H1 (cell line): ENCODE data around the gene ZNF75A. TPM values are rescaled to one million over a fixed set of nuclear protein-coding genes. Genes with fewer than 3 reads are reported as not detected.

Experiments
- CTCF ChIA-PET: fragments of 300-600 bp; sonication (Branson Sonifier 250); formaldehyde crosslinking; loops from one replicate; lab custom pipeline; 2021; ENCODE audit not compliant: partially characterized antibody; lab: Charles Lee
- POLR2A ChIA-PET: fragments of 300-600 bp; sonication (Branson Sonifier 250); formaldehyde crosslinking; loops from one replicate; lab custom pipeline; 2021; ENCODE audit warnings: inconsistent platforms; ENCODE audit not compliant: partially characterized antibody; lab: Charles Lee
- DNase-seq, 2 experiments: peaks; one replicate each; pipeline versions ENCODE4 v3.0.0 to v3.0.0-alpha.2; 2010 to 2022; ENCODE audit warnings: low spot score in 2 of 2, low read depth in 1 of 2, mixed read lengths in 1 of 2
- FAIRE-seq: peaks from 2 replicates; lab custom pipeline; 2011; peaks lifted over from hg19 to GRCh38; lab: Jason Lieb, UNC
- H2AFZ ChIP-seq: 2 replicates; pipeline ENCODE4 v1.8.1; 2012; ENCODE audit warnings: low read length, inconsistent platforms
- H2AK5ac ChIP-seq: 2 replicates; pipeline ENCODE4 v1.6.1; 2013; ENCODE audit warnings: low read depth, low read length
- H2BK120ac ChIP-seq: replicated peaks from 2 replicates; pipeline ENCODE3; 2013; ENCODE audit warnings: low read depth, low read length, inconsistent platforms
- H2BK12ac ChIP-seq: 2 replicates; pipeline ENCODE4 v1.6.1; 2013; ENCODE audit warnings: low read depth, low read length
- H2BK15ac ChIP-seq: 2 replicates; pipeline ENCODE4 v1.6.1; 2013; ENCODE audit warnings: low read length
- H2BK20ac ChIP-seq: 2 replicates; pipeline ENCODE4 v1.6.1; 2013; ENCODE audit warnings: low read length
- H2BK5ac ChIP-seq: 2 replicates; pipeline ENCODE4 v1.6.1; 2013; ENCODE audit warnings: low read depth, low read length
- H3K14ac ChIP-seq: 2 replicates; pipeline ENCODE4 v1.6.1; 2013; ENCODE audit warnings: inconsistent platforms; ENCODE audit not compliant: insufficient read length
- H3K18ac ChIP-seq: 2 replicates; pipeline ENCODE4 v1.6.1; 2013; ENCODE audit warnings: low read length; ENCODE audit errors: extremely low read depth
- H3K23ac ChIP-seq: 2 replicates; pipeline ENCODE4 v1.6.1; 2013; ENCODE audit warnings: inconsistent platforms; ENCODE audit not compliant: insufficient read length
- H3K23me2 ChIP-seq: 2 replicates; pipeline ENCODE4 v1.6.1; 2013; ENCODE audit warnings: low read depth, low read length
- H3K27ac ChIP-seq: 2 replicates; pipeline ENCODE4 v1.6.1; 2011; ENCODE audit warnings: low read depth, low read length, inconsistent platforms
- H3K27me3 ChIP-seq, 4 experiments: replicated peaks in 1 of 4; 1 replicate in 1 of 4; 2 replicates in 3 of 4; pipeline versions ENCODE4 v1.6.1 to v1.8.1; 2011 to 2013; ENCODE audit warnings: low read length in 3 of 4, mild to moderate bottlenecking in 3 of 4, inconsistent platforms in 2 of 4, mixed read lengths in 2 of 4, moderate library complexity in 1 of 4; ENCODE audit not compliant: control insufficient read depth in 3 of 4, insufficient read depth in 3 of 4; ENCODE audit errors: extremely low read depth in 1 of 4
- H3K36me3 ChIP-seq, 4 experiments: 2 replicates each; pipeline versions ENCODE4 v1.6.1 to v1.8.1; 2011 to 2013; ENCODE audit warnings: mild to moderate bottlenecking in 4 of 4, low read length in 3 of 4, moderate library complexity in 2 of 4, control low read depth in 1 of 4, inconsistent platforms in 1 of 4; ENCODE audit not compliant: insufficient read depth in 4 of 4, control insufficient read depth in 2 of 4
- H3K4ac ChIP-seq: replicated peaks from 2 replicates; pipeline ENCODE3; 2013; ENCODE audit warnings: low read length, low read depth, mixed read lengths, inconsistent platforms; ENCODE audit not compliant: insufficient read length
- H3K4me1 ChIP-seq, 4 experiments: replicated peaks in 1 of 4; 1 replicate in 1 of 4; 2 replicates in 3 of 4; pipeline versions ENCODE4 v1.6.1 to v1.8.1; 2011 to 2013; ENCODE audit warnings: low read length in 3 of 4, inconsistent platforms in 2 of 4, mixed read lengths in 1 of 4; ENCODE audit not compliant: insufficient read depth in 4 of 4, control insufficient read depth in 3 of 4
- H3K4me2 ChIP-seq, 2 experiments: 2 replicates each; pipeline versions ENCODE4 v1.6.1 to v1.8.1; 2011 to 2013; ENCODE audit warnings: low read depth in 2 of 2, low read length in 2 of 2, control low read depth in 1 of 2, inconsistent platforms in 1 of 2, mild to moderate bottlenecking in 1 of 2; ENCODE audit not compliant: insufficient read depth in 1 of 2
- H3K4me3 ChIP-seq, 4 experiments: fragments of 200-600, 300-600 bp in 1 of 4; sonication (generic), shearing (Covaris generic), sonication (Bioruptor Twin) in 1 of 4; 2 replicates each; pipeline versions ENCODE4 v1.5.1 to v1.8.1; 2011 to 2016; ENCODE audit warnings: low read length in 4 of 4, low read depth in 3 of 4, control low read depth in 2 of 4, inconsistent platforms in 2 of 4, mild to moderate bottlenecking in 2 of 4, mixed read lengths in 1 of 4, moderate library complexity in 1 of 4; ENCODE audit not compliant: insufficient read depth in 2 of 4; ENCODE audit errors: extremely low read depth in 1 of 4
- H3K56ac ChIP-seq: replicated peaks from 2 replicates; pipeline ENCODE3; 2013; ENCODE audit warnings: low read depth, mild to moderate bottlenecking, mixed read lengths, low read length, inconsistent platforms; ENCODE audit not compliant: insufficient read length
- H3K79me1 ChIP-seq: 2 replicates; pipeline ENCODE4 v1.6.1; 2013; ENCODE audit warnings: low read depth, low read length, control low read depth
- H3K79me2 ChIP-seq, 2 experiments: 2 replicates each; pipeline versions ENCODE4 v1.6.1 to v1.8.1; 2012 to 2013; ENCODE audit warnings: low read length in 2 of 2, mild to moderate bottlenecking in 2 of 2, inconsistent platforms in 1 of 2; ENCODE audit not compliant: insufficient read depth in 2 of 2, control insufficient read depth in 1 of 2
- H3K9ac ChIP-seq, 4 experiments: replicated peaks in 1 of 4; 1 replicate in 1 of 4; 2 replicates in 3 of 4; pipeline versions ENCODE4 v1.6.1 to v1.8.1; 2011 to 2013; ENCODE audit warnings: low read depth in 3 of 4, low read length in 3 of 4, control low read depth in 2 of 4, mild to moderate bottlenecking in 2 of 4, moderate library complexity in 2 of 4, inconsistent platforms in 1 of 4; ENCODE audit errors: extremely low read depth in 1 of 4
- H3K9me3 ChIP-seq, 2 experiments: 2 replicates each; pipeline versions ENCODE4 v1.6.1 to v1.8.1; 2012 to 2013; ENCODE audit warnings: mild to moderate bottlenecking in 2 of 2, moderate library complexity in 2 of 2, control low read depth in 1 of 2, inconsistent platforms in 1 of 2, low read depth in 1 of 2, low read length in 1 of 2, mixed read lengths in 1 of 2; ENCODE audit not compliant: insufficient read depth in 2 of 2
- H4K20me1 ChIP-seq, 2 experiments: replicated peaks in 1 of 2; 2 replicates each; pipeline versions ENCODE3 to v1.8.1; 2011 to 2013; ENCODE audit warnings: inconsistent platforms in 2 of 2, low read length in 2 of 2, mild to moderate bottlenecking in 1 of 2; ENCODE audit not compliant: insufficient read depth in 2 of 2, control insufficient read depth in 1 of 2
- H4K5ac ChIP-seq: 2 replicates; pipeline ENCODE4 v1.6.1; 2013; ENCODE audit warnings: low read length, low read depth, mixed read lengths, inconsistent platforms; ENCODE audit not compliant: insufficient read length
- H4K8ac ChIP-seq: 2 replicates; pipeline ENCODE4 v1.8.0; 2013; ENCODE audit warnings: mild to moderate bottlenecking, moderate library complexity, low read length, inconsistent platforms; ENCODE audit not compliant: insufficient read depth; ENCODE audit errors: extremely low read depth
- H4K91ac ChIP-seq: replicated peaks from 2 replicates; pipeline ENCODE3; 2013; ENCODE audit warnings: low read length, mixed read lengths, inconsistent platforms; ENCODE audit not compliant: insufficient read length
- CTBP2 ChIP-seq: IDR thresholded peaks from 2 replicates; pipeline ENCODE4 v1.7.0; 2011; ENCODE audit warnings: borderline replicate concordance, mild to moderate bottlenecking, moderate library complexity, mixed read lengths, low read length; ENCODE audit not compliant: insufficient read depth, insufficient read length
- JUN ChIP-seq: IDR thresholded peaks from 2 replicates; pipeline ENCODE4 v1.6.1; 2011; ENCODE audit warnings: low read depth, mild to moderate bottlenecking, improper control_type of control experiment, low read length
- SIN3A ChIP-seq, 2 experiments: IDR thresholded peaks in 1 of 2; conservative IDR thresholded peaks in 1 of 2; 2 replicates each; pipeline ENCODE4 v1.6.1; 2011 to 2012; ENCODE audit warnings: low read length in 2 of 2, improper control_type of control experiment in 1 of 2, low read depth in 1 of 2, mild to moderate bottlenecking in 1 of 2
- WGBS, 2 experiments: shearing (Covaris generic) in 1 of 2; methylation state at CpG; one replicate each; pipeline versions ENCODE4 v1.1.6 to v1.1.7; 2013 to 2015; ENCODE audit warnings: low lambda C conversion rate in 2 of 2, mixed read lengths in 2 of 2, inconsistent platforms in 1 of 2, low coverage in 1 of 2, missing lambda C conversion rate in 1 of 2; ENCODE audit not compliant: insufficient replicate concordance in 2 of 2, insufficient coverage in 1 of 2, insufficient read length in 1 of 2; ENCODE audit errors: extremely low coverage in 1 of 2, missing lambda C conversion rate in 1 of 2; 5-methylcytosine and 5-hydroxymethylcytosine counted together
- polyA plus RNA-seq, 7 experiments: library from polyadenylated mRNA; depleted of rRNA in 3 of 7; stranded (reverse) in 5 of 7; unstranded in 2 of 7; fragments of >200 nt in 5 of 7; fragments of 200-250 nt in 2 of 7; gene quantifications; 1 replicate in 5 of 7; 2 replicates in 1 of 7; 4 replicates in 1 of 7; pipeline versions ENCODE4 v1.2.1 to v1.2.3, GENCODE V29; 2011 to 2013; ENCODE audit warnings: missing spikeins in 2 of 7, mixed read lengths in 2 of 7
- total RNA-seq: library from RNA; stranded (reverse); fragmentation: NEBNext Ultra II Directional; extraction: Animal tissue kit (Norgen Biotek cat#: 25700); gene quantifications from 2 replicates; pipeline ENCODE4 v1.2.1, GENCODE V29; 2021

The ZNF75A gene
- total and polyA plus RNA-seq, 2 of the 8 experiments (the other 6 are each of a cell fraction or from before 2014, with no cell fraction given): 9.3 to 30.0 TPM

DNA sequence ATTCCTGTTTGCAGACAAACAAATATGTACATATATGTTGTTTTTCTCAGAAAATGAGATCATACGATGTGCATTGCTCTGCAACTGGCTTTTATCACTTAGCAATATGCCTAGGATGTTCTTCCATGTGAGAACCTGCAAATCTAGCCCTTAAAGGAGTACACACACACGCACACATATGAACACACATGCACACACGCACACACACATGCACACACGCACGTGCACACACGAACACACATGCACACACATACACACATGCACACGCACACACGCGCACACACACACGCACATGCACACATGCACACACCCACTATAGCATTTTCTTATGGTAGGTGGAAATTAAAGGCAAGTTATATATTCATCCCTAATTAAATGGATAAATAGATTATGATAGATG lies 42.3 kb downstream of the ZNF75A start:
- Histone ChIP-seq H3K36me3 (no peaks in the 10 kb centered on the region), H3K4me1 (no peaks in the 10 kb centered on the region), H3K4ac (no peak overlapping the region), H4K5ac (no peak overlapping the region), H2BK20ac (no peak overlapping the region), H3K14ac (no peak overlapping the region), H4K91ac (no peak overlapping the region), H2BK12ac (no peak overlapping the region), H3K9me3 (peaks cover 16 to 32% of the 10 kb centered on the region in 2 experiments), H2BK15ac (no peak overlapping the region), H4K8ac (no peak overlapping the region), H2BK120ac (no peak overlapping the region), H3K56ac (no peak overlapping the region), H3K18ac (no peak overlapping the region), H3K27me3 (no peaks in the 10 kb centered on the region), H3K79me2 (no peaks in the 10 kb centered on the region), H2AK5ac (no peak overlapping the region), H3K23me2 (no peaks in the 10 kb centered on the region), H3K27ac (no peak overlapping the region), H3K4me2 (no peak overlapping the region), H4K20me1 (no peaks in the 10 kb centered on the region), H3K23ac (no peak overlapping the region), H3K79me1 (no peaks in the 10 kb centered on the region), H3K4me3 (no peak overlapping the region), H2BK5ac (no peak overlapping the region), H2AFZ (no peak overlapping the region), H3K9ac (no peak overlapping the region; a peak in 1 of 7 replicates)
- POLR2A ChIA-PET: no interaction called here
- CTCF ChIA-PET: no interaction called here
- no peak for DNase-seq
- no peak for FAIRE-seq
- WGBS, 2 experiments: 77% methylated on average over 10 of the region's 10 CpGs; no CpG with 5 or more reads in 1 of the 2 experiments
- TF ChIP-seq SIN3A (conservative IDR thresholded peaks at IDR 0.05 in 1 of 2, IDR thresholded peaks at IDR 0.05 in 1 of 2; ENCODE audit: low read depth in 1 of 2, low read length in 2 of 2) (no peak), CTBP2 (no peak), JUN (no peak)
